Adipose tissue (tissue), 3 donors: Measurements from ENCODE around the gene ANKRD30B. TPM values are rescaled to one million over a fixed set of nuclear protein-coding genes. Genes with fewer than 3 reads are reported as not detected.
"Not testable (repeated sequence)": the region's sequence is repeated elsewhere in the genome, so short reads cannot be mapped to it uniquely, and the experiment has no call there.

ENCODE experiments used
- H3K27ac ChIP-seq: one replicate; pipeline ENCODE4 v1.5.1; 2013; ENCODE audit warnings: low read depth, low read length
- WGBS, 3 donors: extraction: QIAGEN DNeasy Blood & Tissue Kit; methylation state at CpG; one replicate each; pipeline ENCODE4 v1.1.7; 2013; 5-methylcytosine and 5-hydroxymethylcytosine counted together
- polyA plus RNA-seq, 3 donors: library from polyadenylated mRNA; stranded (reverse); fragments of 200-250 nt; gene quantifications; one replicate each; pipeline ENCODE4 v1.2.3, GENCODE V29; 2013
- donor health status: healthy with polysubstance abuse.
- donor health status: Bipolar disorder and iron deficiency.
- donor health status: healthy.

The ANKRD30B gene, protein sequence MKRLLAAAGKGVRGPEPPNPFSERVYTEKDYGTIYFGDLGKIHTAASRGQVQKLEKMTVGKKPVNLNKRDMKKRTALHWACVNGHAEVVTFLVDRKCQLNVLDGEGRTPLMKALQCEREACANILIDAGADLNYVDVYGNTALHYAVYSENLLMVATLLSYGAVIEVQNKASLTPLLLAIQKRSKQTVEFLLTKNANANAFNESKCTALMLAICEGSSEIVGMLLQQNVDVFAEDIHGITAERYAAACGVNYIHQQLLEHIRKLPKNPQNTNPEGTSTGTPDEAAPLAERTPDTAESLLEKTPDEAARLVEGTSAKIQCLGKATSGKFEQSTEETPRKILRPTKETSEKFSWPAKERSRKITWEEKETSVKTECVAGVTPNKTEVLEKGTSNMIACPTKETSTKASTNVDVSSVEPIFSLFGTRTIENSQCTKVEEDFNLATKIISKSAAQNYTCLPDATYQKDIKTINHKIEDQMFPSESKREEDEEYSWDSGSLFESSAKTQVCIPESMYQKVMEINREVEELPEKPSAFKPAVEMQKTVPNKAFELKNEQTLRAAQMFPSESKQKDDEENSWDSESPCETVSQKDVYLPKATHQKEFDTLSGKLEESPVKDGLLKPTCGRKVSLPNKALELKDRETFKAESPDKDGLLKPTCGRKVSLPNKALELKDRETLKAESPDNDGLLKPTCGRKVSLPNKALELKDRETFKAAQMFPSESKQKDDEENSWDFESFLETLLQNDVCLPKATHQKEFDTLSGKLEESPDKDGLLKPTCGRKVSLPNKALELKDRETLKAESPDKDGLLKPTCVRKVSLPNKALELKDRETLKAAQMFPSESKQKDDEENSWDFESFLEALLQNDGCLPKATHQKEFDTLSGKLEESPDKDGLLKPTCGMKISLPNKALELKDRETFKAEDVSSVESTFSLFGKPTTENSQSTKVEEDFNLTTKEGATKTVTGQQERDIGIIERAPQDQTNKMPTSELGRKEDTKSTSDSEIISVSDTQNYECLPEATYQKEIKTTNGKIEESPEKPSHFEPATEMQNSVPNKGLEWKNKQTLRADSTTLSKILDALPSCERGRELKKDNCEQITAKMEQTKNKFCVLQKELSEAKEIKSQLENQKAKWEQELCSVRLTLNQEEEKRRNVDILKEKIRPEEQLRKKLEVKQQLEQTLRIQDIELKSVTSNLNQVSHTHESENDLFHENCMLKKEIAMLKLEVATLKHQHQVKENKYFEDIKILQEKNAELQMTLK (N-terminal part only)
- under 1 TPM in 2 of 3 donors, not detected in 1; 0.06 to 0.45 TPM for polyA plus RNA-seq

DNA sequence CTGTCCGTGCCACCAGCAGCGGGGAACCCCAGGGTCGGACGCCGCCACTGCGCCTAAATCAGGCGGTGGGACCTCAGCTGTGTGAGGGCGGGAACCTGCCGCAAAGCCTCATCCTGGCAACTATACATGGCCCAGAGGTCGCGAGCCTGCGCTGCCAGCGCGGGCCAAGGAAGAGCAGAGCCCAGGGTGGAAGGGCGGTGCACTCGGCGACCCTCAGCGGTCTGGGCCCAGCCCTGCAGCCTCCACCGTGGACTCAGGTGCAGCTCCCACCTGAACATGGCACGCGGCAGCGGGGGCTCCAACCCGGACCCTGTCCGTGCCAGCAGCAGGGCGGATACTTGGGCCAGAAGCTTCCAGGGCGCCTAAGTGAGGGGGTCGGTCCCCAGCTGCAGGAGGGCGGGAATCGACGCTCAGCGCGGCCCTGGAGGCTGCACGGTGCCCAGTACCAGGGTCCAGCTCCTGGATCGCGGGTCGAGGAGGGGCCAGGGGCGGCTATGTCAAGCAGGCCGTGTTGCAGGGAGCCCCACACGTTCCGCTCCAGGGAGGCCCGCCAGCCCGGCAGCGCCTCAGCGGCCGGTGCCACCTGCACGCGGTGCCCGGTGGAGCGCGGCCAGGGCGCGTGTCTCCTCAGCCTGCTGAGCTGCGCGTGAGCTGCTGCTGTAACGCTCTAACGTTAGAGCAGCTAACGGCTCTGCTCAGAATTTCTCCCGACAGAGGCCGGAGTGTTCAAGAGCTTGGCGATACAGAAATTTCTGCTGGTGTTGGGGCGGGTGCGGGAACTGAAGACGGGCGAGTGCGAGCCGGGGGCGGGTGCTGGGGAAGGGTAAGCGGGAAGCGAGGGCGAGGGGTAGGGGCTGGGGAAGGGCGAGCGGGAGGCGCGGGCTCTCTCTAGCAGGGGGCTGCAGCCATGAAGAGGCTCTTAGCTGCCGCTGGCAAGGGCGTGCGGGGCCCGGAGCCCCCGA, at the start of gene ANKRD30B:
Gene ANKRD30B (plus strand): TSS at position 660 of the 962 bp plus-strand sequence. CDS start 248 bp downstream, at position 908.
- no peak within 1 kb of the TSS for H3K27ac ChIP-seq
- WGBS, 3 donors = 11 to 13% (median 13%) methylated on average over 76 to 79 of the region's 79 CpGs

DNA sequence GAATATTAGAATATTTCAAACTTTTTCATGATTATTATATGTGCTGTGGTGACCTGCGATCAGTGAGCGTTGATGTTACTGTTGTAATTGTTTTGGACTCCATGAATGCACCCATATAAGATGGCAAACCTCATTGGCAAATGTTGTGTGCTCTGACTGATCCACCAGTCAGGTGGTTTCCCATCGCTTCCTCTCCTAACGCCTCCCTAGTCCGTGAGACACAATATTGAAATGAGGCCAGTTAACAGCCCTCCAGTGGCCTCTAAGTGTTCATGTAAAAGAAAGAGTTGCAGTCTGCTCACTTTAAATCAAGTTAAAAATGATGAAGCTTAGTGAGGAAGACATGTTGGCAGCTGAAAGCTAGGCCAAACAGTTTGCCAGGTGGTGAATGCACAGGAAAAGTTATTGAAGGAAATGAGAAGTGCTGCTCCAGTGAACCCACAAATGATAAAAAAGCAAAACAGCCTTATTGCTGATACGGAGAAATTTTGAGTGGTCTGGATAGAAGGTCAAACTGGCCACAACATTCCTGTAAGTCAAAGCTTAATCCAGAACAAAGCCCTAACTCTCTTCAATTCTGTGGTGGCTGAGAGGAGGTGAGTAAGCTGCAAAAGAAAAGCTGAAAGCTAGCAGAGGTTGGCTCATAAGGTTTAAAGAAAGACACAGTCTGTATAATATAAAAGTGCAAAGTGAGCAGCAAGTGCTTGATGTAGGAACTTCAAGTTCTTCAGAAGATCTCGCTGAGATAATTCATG, 46.5 kb upstream of the ANKRD30B start:
- WGBS, 3 donors = 73 to 82% (median 80%) methylated on average over 7 of the region's 7 CpGs
- H3K27ac ChIP-seq = not testable (repeated sequence)

DNA sequence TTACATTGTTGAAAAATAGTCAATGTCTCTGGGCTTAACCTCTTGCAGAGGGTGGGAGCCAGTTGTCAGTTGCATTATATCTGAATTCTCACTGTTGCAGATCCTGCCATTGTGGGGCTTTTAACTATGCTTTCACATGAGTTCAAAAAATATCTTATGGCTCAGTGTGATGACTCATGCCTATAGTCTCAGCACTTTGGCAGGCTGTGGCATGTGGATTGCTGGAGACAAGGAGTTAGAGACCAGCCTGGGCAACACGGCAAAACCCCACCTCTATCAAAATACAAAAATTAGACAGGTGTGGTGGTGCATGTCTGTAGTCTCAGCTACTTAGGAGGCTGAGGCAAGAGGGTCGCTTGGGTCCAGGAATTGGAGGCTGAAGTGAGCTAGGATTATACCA, 38.2 kb upstream of the ANKRD30B start:
- not testable (repeated sequence) for H3K27ac ChIP-seq
- WGBS, 3 donors = 59 to 69% (median 64%) methylated on average over 2 of the region's 2 CpGs

DNA sequence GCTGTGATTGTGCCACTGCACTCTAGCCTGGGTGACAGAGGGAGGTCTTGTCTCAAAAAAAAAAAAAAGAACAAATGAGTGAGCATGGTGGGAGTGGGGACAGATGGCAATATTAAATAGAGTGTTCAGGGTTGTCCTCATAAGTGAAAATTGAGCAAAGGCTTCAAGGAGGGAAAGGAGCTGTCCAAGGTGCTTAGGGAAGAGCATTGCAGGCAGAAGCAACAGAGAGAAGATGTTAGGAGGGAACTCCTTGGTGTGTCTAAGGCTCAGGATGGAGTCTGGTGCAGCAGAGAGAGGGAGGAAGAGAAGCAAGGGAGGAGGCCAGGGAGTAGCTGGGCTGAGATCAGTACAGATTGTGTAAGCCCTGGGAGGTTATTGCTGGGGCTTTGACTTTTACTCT, 26.4 kb upstream of the ANKRD30B start:
- not testable (repeated sequence) for H3K27ac ChIP-seq

DNA sequence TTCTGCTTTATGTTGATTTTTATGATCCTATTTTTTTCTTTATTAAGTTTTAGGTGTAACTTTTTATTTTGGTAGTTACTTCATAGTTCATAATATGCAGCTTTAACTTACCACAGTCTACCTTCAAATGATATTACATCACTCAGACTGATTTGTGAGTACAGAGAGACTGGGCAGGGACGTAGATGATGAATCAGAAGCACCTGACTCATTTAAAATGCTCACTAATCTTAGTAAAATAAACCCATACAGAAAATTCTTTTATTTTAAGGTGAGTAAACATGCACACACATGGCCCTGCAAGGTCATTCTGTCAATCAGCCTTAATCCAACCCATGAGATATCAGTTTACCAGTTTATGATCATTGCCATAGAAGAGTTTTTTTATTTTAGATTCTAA, 8.9 kb upstream of the ANKRD30B start:
- 26 to 49% (median 45%) methylated on average over 1 of the region's 1 CpG for WGBS, 3 donors
- not testable (repeated sequence) for H3K27ac ChIP-seq

DNA sequence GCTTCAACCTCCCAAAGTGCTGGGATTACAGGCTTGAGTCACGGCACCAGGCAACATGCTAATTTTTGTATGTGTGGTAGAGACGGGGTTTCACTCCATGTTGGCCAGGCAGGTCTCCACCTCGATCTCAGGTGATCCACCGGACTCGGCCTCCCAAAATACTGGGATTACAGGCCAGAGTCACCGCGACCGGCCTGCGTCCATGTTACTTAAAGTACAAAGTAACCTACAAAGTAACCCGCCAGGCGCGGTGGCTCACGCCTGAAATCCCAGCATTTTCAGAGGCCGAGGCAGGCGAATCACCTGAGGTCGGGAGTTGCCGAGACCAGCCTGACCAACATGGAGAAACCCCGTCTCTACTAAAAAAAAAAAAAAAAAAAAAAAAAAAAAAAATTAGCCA, 1.1 kb upstream of the ANKRD30B start:
- 90 to 94% (median 93%) methylated on average over 18 of the region's 18 CpGs for WGBS, 3 donors
- H3K27ac ChIP-seq = no peak overlapping the region

DNA sequence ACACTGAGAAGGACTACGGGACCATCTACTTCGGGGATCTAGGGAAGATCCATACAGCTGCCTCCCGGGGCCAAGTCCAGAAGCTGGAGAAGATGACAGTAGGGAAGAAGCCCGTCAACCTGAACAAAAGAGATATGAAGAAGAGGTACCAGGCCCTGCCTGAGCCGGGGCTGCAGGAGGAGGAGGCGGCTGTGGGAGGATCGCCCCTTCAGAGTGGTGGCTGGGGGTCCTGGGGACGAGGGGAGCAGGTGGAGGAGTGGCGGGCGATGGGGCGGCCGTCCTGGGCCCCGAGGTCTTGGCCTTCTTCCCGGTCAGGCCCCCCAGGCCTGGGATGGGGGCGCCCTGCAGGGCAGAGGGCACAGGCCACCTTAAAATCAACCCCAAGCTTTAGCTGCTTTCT, 524 bp downstream of the ANKRD30B start:
- H3K27ac ChIP-seq = no peak overlapping the region
- 40 to 48% (median 48%) methylated on average over 14 to 15 of the region's 15 CpGs for WGBS, 3 donors

DNA sequence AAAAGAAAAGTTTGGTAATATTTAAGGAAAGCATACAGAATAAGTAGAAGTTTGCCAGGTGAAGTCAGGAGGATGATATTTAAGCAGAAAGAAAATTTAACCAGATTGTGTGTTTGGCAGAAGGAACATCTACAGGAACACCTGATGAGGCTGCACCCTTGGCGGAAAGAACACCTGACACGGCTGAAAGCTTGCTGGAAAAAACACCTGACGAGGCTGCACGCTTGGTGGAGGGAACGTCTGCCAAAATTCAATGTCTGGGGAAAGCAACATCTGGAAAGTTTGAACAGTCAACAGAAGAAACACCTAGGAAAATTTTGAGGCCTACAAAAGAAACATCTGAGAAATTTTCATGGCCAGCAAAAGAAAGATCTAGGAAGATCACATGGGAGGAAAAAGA, 15.6 kb downstream of the ANKRD30B start:
- H3K27ac ChIP-seq = not testable (repeated sequence)
- WGBS, 3 donors = 53 to 83% (median 77%) methylated on average over 5 of the region's 5 CpGs

DNA sequence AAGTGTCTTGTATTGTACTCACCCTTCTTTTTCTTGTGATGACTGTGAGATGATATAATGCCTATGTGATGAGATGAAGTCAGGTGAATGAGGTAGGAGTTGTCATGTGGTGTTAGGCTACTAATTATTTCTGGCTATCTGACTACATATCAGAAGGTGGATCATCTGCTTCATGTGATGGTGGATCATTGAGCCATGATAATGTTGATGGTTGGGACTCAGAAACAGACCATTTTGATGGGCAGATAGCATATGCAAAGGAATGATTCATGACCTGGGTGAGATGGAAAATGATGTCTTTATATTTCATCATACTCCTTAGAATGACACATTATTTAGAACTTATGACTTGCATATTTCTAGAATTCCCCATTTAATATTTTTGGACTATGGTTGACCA, 19.5 kb downstream of the ANKRD30B start:
- no peak overlapping the region for H3K27ac ChIP-seq

DNA sequence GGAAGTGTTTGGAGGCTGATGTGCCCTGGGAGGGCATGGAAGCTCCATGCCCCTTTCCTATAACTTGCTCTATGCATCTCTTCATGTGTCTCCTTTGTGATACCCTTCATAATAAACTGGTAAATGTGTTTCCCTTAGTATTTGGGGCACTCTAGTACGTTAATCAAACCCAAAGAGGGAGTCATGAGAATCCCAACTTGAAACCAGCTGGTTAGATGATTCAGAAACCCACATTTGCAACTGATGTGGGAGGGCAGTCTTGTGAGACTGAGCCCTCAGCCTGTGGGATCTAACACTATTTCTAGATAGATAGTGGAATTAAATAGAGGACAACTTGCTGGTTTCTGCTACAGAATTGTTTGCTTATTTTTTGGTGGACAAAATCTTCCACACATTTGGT, 20.3 kb downstream of the ANKRD30B start:
- no peak overlapping the region for H3K27ac ChIP-seq
- WGBS, 3 donors = 21 to 22% (median 21%) methylated on average over 1 of the region's 1 CpG

DNA sequence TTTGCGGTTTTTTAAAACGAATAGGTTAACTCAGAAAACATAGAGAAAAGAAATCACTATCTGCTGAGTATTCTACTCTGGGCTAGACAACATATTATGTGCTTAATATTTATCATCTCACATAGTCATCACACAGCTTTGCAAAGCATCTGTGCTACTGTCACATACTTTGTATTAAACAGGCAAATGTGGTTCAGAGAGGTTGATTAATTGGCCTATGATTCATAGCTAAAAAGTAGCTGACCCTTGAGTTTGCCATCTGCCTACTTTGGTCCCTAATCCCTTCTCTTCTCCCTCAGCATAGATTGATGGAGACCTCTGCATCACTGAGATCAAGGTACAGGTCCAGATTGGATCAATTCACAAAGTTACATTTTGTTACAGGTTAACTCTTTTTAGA, 21.4 kb downstream of the ANKRD30B start:
- 83% methylated on average over 2 of the region's 2 CpGs for WGBS, 3 donors

DNA sequence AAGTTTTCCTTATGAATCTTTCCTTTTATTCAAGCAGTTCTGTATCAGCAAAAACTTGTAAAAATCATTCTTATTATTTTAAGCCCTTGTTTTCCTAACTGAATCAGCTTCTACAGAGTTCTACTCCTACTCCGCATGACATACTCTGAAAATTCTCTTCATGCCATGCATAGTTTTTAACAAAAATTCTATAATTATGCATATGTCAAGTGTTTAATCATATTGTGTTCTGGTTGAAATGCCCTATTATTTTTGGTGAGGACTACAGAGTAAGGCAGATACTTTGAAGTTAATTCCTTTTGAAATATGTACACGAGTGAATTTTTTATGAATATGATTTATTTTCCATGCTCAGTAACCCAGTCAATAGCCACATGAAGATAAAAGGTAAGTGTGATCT, 28.8 kb downstream of the ANKRD30B start:
- H3K27ac ChIP-seq = no peak overlapping the region
- WGBS, 3 donors = 62 to 71% (median 70%) methylated on average over 2 of the region's 2 CpGs

More for the DNA sequence above, 21.4 kb downstream of the ANKRD30B start:
- H3K27ac ChIP-seq = no peak overlapping the region

DNA sequence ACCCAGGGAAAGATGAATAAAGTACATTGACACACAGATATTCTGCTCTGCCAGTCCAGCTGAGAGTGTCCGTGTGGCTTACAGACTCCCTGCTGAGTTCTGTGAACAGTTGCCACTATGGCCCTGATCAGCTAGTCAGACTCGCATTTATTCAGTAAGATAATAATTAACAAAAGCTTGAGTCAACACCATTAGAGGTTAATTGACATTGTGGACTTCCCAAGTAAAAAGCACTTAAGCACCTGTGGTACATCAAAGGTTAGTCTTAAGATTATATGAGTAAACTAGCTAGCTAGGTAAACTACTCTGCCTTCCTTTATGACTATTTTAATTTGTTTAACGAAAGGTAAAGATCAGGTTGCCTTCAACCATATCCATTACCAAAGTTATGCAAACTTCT, 33.7 kb downstream of the ANKRD30B start:
- 50 to 80% (median 72%) methylated on average over 3 of the region's 3 CpGs for WGBS, 3 donors
- no peak overlapping the region for H3K27ac ChIP-seq

DNA sequence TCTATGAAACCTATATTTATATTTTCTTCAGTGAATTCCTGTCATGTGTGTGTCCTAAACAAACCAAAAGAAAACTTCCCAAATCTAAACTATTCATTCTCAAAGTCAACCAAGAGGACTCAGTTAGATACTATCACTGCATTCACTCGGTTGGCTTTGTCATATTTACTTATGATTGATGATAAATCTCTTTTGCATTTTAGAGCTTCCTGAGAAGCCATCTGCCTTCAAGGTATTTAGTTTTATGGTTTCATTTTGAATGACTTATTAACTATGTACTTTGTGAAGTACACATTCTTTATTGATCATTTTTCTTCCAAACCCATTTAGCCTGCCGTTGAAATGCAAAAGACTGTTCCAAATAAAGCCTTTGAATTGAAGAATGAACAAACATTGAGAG, 36.2 kb downstream of the ANKRD30B start:
- no peak overlapping the region for H3K27ac ChIP-seq
- WGBS, 3 donors = 48 to 68% (median 61%) methylated on average over 2 of the region's 2 CpGs

DNA sequence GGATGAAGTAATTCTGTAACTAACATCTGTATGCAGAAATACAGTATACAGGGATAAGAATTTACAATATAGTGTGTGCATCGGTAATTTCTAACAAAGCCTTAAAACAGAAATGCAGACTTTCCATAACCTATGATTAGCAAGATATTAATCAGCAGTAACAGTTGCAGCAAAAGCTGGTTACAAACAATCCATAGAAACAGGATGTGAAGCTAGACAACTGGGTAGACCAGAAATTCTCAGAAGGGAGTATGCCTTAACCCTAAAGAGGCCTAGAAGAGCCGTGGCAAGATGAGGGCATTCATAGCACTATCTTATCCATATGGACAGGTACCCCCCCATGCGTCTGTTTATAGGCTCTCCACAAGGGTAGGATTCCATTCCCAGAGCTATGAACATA, 48.9 kb downstream of the ANKRD30B start:
- H3K27ac ChIP-seq = not testable (repeated sequence)
- WGBS, 3 donors = 72 to 78% (median 77%) methylated on average over 3 of the region's 3 CpGs

DNA sequence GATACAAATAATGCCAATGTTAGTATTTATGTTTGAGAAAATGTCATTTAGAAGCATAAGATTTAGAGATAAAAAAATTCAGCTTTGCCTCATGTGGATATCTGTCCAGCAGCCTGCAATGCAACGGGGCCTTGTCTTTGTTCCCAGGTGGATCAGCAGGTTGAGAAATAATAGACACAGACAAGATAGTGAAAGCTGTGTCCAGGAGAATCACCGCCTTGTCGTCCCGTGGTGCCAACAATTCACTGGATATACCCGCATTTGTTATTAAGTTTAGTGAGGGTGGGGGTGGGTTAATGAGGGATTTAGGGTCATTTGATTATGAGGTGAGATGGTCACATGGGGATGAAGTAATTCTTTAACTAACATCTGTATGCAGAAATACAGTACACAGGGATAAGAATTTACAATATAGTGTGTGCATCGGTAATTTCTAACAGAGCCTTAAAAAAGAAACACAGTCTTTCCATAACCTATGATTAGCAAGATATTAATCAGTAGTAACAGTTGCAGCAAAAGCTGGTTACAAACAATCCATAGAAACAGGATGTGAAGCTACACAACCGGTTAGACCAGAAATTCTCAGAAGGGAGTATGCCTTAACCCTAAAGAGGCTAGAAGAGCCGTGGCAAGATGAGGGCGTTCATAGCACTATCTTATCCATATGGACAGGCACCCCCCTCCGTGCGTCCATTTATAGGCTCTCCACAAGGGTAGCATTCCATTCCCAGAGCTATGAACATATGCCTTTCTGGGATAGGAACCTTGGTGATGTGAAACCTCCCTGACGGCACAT, 50.2 kb downstream of the ANKRD30B start:
- 76 to 93% (median 89%) methylated on average over 11 of the region's 12 CpGs for whole genome bisulfite sequencing, 3 donors
- not testable (repeated sequence) for H3K27ac ChIP-seq
